HUES64 (cell line): ENCODE results near the gene IQGAP2.
"Not testable (repeated sequence)": the region's sequence is repeated elsewhere in the genome, so short reads cannot be mapped to it uniquely, and the experiment has no call there.

Experiments used
- H3K27ac ChIP-seq: 2 replicates; pipeline ENCODE4 v1.7.0; 2013; ENCODE audit warnings: low read depth, low read length, inconsistent platforms
- H3K27me3 ChIP-seq: 2 replicates; pipeline ENCODE4 v1.6.1; 2013; ENCODE audit warnings: mild to moderate bottlenecking, low read length; ENCODE audit not compliant: insufficient read depth
- H3K36me3 ChIP-seq: 2 replicates; pipeline ENCODE4 v1.6.1; 2013; ENCODE audit warnings: mild to moderate bottlenecking, low read length; ENCODE audit not compliant: insufficient read depth
- H3K4me1 ChIP-seq: 2 replicates; pipeline ENCODE4 v1.6.1; 2013; ENCODE audit warnings: mild to moderate bottlenecking, low read length, moderate library complexity; ENCODE audit not compliant: insufficient read depth
- H3K4me3 ChIP-seq: 2 replicates; pipeline ENCODE4 v1.5.1; 2013; ENCODE audit warnings: mild to moderate bottlenecking, low read length, moderate library complexity
- H3K9ac ChIP-seq: 2 replicates; pipeline ENCODE4 v1.6.1; 2013; ENCODE audit warnings: mild to moderate bottlenecking, low read depth, low read length
- H3K9me3 ChIP-seq: 2 replicates; pipeline ENCODE4 v1.6.1; 2013; ENCODE audit warnings: low read depth, low read length; ENCODE audit not compliant: insufficient read depth
- WGBS: fragments of 150-250, 120-280 bp; methylation state at CpG from one replicate; pipeline ENCODE4 v1.1.7; 2013; ENCODE audit warnings: missing lambda C conversion rate; 5-methylcytosine and 5-hydroxymethylcytosine counted together

IQGAP2 gene

DNA sequence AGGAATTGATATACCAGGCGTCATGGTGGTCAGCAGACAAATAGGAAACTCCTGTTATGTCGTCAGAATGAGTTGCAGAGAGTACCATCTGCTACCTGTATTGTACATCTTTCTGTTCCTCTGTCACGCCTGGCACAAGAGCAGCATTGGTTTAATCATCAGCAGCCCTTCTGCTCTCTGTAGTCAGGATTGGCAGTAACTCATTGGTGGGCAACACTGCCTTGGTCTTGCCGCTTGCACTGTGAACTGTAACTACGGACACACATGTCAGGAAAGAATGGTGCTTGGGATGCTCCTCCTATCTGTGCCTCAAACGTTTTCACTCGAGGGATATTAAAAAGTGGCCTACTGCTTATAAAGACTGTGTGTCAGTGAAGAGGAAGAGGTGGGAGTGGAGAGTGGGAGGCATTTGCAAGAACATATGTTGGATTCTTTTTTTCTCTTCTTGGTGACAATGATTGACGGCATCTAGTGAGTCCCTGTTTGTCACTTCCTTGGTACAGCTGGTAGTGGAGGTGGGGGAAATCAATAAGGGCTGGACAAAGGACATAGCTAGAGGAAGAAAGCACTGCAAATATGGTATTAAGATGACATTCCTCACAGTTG lies 143.5 kb downstream of the IQGAP2 start:
- Histone ChIP-seq H3K36me3 (no peaks in the 10 kb centered on the region), H3K4me3 (no peak overlapping the region), H3K27ac (no peak overlapping the region), H3K27me3 (no peaks in the 10 kb centered on the region), H3K9ac (no peak overlapping the region), H3K9me3 (no peaks in the 10 kb centered on the region), H3K4me1 (0 out of 2 replicates have a peak, but pooled peaks cover 5% of the 10 kb centered on the region)
- WGBS, result 88% methylated on average over 8 of the region's 8 CpGs

DNA sequence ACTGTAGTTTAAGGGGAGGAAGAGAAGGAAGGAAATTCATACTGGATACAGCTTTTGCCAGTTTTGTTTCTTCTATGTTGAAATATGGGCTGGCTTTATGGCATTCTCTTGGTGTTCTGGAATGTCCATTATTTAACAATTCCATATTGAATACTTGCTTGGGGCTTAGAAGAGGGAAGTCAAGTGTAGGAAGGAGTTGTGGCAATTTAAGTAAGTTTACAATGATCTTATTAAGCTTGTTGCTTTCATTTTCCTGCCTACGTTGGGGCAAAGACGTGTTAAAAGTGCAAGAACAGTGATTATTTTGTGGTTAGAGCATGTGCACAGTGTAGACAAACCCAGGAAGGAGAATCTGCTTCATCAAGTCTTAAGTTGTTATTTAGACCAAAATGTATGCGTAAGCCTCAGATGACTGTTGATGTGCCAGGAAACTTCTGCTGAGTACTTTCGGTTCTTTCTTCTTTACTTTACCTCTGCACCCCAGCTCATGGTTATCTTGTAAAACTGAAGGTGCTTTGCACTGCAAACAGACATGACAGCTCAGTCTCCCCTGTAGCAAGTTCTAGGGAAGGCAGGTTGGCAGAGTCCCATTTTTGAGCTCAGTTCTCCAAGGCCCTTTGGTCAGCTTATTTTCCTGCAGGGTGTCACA lies 144.3 kb downstream of the IQGAP2 start:
- no peak overlapping the region for H3K4me3 ChIP-seq
- WGBS, result 93% methylated on average over 4 of the region's 4 CpGs
- no peaks in the 10 kb centered on the region for H3K9me3 ChIP-seq
- no peak overlapping the region for H3K27ac ChIP-seq
- no peak overlapping the region for H3K9ac ChIP-seq
- no peaks in the 10 kb centered on the region for H3K36me3 ChIP-seq
- H3K27me3 ChIP-seq, result no peaks in the 10 kb centered on the region
- 0 out of 2 replicates have a peak, but pooled peaks cover 5% of the 10 kb centered on the region for H3K4me1 ChIP-seq

GRCh38 chr5:76547891-76548524 lies 144.9 kb downstream of the IQGAP2 start:
- no peak overlapping the region for H3K9ac ChIP-seq
- no peak overlapping the region for H3K27ac ChIP-seq
- H3K27me3 ChIP-seq, result no peaks in the 10 kb centered on the region
- H3K4me1 ChIP-seq, result 0 out of 2 replicates have a peak, but pooled peaks cover 5% of the 10 kb centered on the region
- no peak overlapping the region for H3K4me3 ChIP-seq
- 92% methylated on average over 3 of the region's 3 CpGs for WGBS
- no peaks in the 10 kb centered on the region for H3K9me3 ChIP-seq
- H3K36me3 ChIP-seq, result no peaks in the 10 kb centered on the region

- no peaks in the 10 kb centered on the region for H3K36me3 ChIP-seq
- no peaks in the 10 kb centered on the region for H3K27me3 ChIP-seq
- 0 out of 2 replicates have a peak, but pooled peaks cover 5% of the 10 kb centered on the region for H3K4me1 ChIP-seq
- no peak overlapping the region for H3K27ac ChIP-seq
- 77% methylated on average over 3 of the region's 3 CpGs for WGBS
- H3K9me3 ChIP-seq, result no peaks in the 10 kb centered on the region
- H3K9ac ChIP-seq, result no peak overlapping the region
- H3K4me3 ChIP-seq, result no peak overlapping the region
Observed at GRCh38 chr5:76548525-76549229, 145.6 kb downstream of the IQGAP2 start.

DNA sequence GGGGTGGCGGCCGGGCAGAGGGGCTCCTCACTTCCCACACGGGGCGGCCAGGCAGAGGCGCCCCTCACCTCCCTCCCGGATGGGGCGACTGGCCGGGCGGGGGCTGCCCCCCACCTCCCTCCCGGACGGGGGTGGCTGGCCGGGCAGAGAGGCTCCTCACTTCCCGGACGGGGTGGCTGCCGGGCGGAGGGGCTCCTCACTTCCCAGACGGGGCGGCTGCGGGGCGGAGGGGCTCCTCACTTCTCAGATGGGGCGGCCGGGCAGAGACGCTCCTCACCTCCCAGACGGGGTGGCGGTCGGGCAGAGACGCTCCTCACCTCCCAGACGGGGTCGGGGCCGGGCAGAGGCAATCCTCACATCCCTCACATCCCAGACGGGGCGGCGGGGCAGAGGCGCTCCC lies 147.8 kb downstream of the IQGAP2 start:
- not testable (repeated sequence) for H3K27ac ChIP-seq, H3K9me3 ChIP-seq, H3K27me3 ChIP-seq, H3K4me3 ChIP-seq, H3K36me3 ChIP-seq, H3K4me1 ChIP-seq, H3K9ac ChIP-seq
- 95% methylated on average over 34 of the region's 34 CpGs for WGBS

DNA sequence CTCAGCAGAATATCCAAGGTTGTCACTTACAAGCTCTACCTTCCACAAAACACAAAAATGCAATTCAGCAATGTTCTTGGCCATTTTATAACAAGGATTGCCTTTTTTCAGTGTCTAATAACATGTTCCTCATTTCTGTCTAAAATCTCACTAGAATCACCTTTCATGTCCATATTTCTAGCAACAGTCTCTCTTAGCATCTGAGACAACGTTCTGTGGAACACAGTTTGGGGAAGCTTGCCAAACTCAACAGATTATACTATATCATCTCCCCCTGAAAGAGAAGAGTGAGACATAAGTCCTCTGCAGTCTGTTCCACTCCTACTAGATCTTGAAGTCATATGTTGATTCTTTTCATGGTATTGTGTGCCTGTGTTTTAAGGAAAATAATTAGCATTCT lies 149.5 kb downstream of the IQGAP2 start:
- Histone ChIP-seq H3K27ac (no peak overlapping the region), H3K27me3 (no peaks in the 10 kb centered on the region), H3K9me3 (no peaks in the 10 kb centered on the region), H3K9ac (no peak overlapping the region), H3K36me3 (no peaks in the 10 kb centered on the region), H3K4me3 (no peak overlapping the region), H3K4me1 (0 out of 2 replicates have a peak, but pooled peaks cover 5% of the 10 kb centered on the region)
- WGBS, result 89% methylated on average over 1 of the region's 1 CpG

GRCh38 chr5:76553251-76553650 lies 150.2 kb downstream of the IQGAP2 start:
- Histone ChIP-seq H3K27ac (no peak overlapping the region), H3K27me3 (no peaks in the 10 kb centered on the region), H3K36me3 (no peaks in the 10 kb centered on the region), H3K4me3 (no peak overlapping the region), H3K9me3 (no peaks in the 10 kb centered on the region), H3K4me1 (0 out of 2 replicates have a peak, but pooled peaks cover under 1% of the 10 kb centered on the region), H3K9ac (no peak overlapping the region)
- WGBS, result 87% methylated on average over 1 of the region's 2 CpGs

DNA sequence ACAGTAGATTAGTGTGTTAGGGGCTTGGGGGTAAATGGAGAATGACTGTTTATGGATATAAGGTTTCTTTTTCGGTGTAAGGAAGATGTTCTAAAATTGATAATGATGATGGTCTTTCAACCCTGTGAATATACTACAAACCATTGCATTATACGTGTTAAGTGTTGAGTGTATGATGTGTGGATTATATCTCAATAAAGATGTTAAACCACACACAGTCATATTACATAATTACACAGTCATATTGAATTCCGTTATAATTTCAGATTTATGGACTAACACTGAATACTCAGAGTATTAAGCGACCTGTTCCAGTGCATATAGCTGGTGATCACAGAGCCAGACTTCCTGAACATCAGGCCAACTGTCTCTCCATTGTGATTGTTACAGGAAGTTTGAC lies 152.0 kb downstream of the IQGAP2 start:
- no peak overlapping the region for H3K9ac ChIP-seq
- no peaks in the 10 kb centered on the region for H3K4me1 ChIP-seq
- H3K27ac ChIP-seq, result no peak overlapping the region
- H3K9me3 ChIP-seq, result no peaks in the 10 kb centered on the region
- no peaks in the 10 kb centered on the region for H3K27me3 ChIP-seq
- no peak overlapping the region for H3K4me3 ChIP-seq
- H3K36me3 ChIP-seq, result no peaks in the 10 kb centered on the region
- WGBS, result 97% methylated on average over 3 of the region's 4 CpGs

DNA sequence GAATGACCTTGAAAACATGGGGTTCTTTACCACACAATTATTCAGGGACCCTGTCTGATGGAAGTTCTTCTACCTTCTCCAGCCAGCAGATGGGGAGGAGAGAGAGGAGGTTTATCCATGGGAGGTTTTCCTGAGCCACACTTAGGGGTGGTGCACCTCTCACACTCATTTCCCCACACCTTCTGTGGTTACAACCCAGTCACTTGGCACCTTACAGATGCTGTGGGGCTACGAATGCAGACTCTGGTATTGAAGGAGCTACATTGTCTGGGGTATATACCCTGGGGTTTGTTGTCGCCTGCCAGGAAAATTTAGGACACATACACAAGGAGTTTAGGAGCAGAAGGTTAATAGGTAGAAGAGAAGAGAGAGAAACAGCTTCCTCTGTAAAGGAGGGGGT lies 152.6 kb downstream of the IQGAP2 start:
- no peak overlapping the region for H3K4me3 ChIP-seq
- 93% methylated on average over 2 of the region's 2 CpGs for WGBS
- H3K27ac ChIP-seq, result no peak overlapping the region
- H3K27me3 ChIP-seq, result no peaks in the 10 kb centered on the region
- no peaks in the 10 kb centered on the region for H3K9me3 ChIP-seq
- no peak overlapping the region for H3K9ac ChIP-seq
- H3K36me3 ChIP-seq, result no peaks in the 10 kb centered on the region
- H3K4me1 ChIP-seq, result no peaks in the 10 kb centered on the region

DNA sequence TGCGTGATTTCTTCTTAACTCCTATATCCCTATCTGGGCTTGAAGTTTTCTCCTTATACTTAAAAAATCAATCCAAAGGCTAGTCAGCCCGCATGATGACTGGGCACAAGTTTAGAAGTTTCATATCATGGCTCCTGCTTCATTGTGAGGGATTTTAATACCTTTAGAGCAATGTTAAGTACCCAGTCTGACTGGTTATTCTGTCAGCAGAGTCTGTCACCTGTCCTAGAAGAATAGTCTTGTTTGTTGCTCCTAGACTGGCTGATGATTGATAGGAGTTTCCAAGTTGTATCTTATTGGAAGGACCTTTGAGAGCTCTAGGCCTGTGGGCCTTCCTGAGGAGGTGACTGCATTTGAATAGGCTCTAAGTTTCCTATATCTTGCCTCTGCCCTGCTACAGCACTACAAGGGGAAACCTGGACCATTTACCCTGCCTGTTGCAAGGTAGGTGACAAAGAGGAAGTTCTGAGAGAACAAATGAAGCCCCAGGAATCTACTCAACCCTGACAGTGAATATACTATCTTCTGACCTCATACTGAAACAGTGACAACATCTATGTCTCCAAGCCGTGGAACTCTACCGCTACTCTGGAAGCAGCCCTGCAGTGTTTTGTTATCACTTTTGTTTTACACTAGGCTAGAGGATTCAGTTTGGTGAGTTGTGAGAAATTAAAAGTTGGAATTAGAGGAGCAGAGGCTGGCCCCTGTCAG lies 153.6 kb downstream of the IQGAP2 start:
- Histone ChIP-seq H3K27ac (no peak overlapping the region), H3K4me1 (no peaks in the 10 kb centered on the region), H3K9ac (no peak overlapping the region), H3K36me3 (no peaks in the 10 kb centered on the region), H3K27me3 (no peaks in the 10 kb centered on the region), H3K4me3 (no peak overlapping the region), H3K9me3 (no peaks in the 10 kb centered on the region)
- WGBS, result 98% methylated on average over 4 of the region's 4 CpGs
